Bronchial epithelial cell (primary cell): ENCODE results near the gene UNKL. TPM values are rescaled to one million over a fixed set of nuclear protein-coding genes. Genes with fewer than 3 reads are reported as not detected.

ENCODE experiments used
- DNase-seq: peaks from one replicate; pipeline ENCODE4 v3.0.0-alpha.2; 2010; ENCODE audit warnings: low read depth
- FAIRE-seq: peaks from 2 replicates; lab custom pipeline; 2011; peaks lifted over from hg19 to GRCh38; lab: Jason Lieb, UNC
- H3K27me3 ChIP-seq: 2 replicates; pipeline ENCODE4 v1.5.1; 2011; ENCODE audit warnings: low read length; ENCODE audit not compliant: control insufficient read depth, insufficient read depth
- H3K36me3 ChIP-seq: 2 replicates; pipeline ENCODE4 v1.5.1; 2011; ENCODE audit warnings: low read length; ENCODE audit not compliant: control insufficient read depth, insufficient read depth
- H3K4me3 ChIP-seq: 2 replicates; pipeline ENCODE4 v1.5.1; 2011; ENCODE audit warnings: mild to moderate bottlenecking, low read depth, low read length, control low read depth
- CTCF ChIP-seq: IDR thresholded peaks from 2 replicates; pipeline ENCODE4 v1.5.1; 2011; ENCODE audit warnings: mild to moderate bottlenecking, moderate library complexity, low read length, control low read depth, inconsistent platforms; ENCODE audit not compliant: insufficient read depth, severe bottlenecking
- total RNA-seq: library from RNA; depleted of rRNA; stranded (reverse); fragments of >200 nt; gene quantifications from 2 replicates; pipeline ENCODE4 v1.2.1, GENCODE V29; 2014

UNKL gene
- total RNA-seq, 1 donor from 2014 or later = 2.4 TPM

DNA sequence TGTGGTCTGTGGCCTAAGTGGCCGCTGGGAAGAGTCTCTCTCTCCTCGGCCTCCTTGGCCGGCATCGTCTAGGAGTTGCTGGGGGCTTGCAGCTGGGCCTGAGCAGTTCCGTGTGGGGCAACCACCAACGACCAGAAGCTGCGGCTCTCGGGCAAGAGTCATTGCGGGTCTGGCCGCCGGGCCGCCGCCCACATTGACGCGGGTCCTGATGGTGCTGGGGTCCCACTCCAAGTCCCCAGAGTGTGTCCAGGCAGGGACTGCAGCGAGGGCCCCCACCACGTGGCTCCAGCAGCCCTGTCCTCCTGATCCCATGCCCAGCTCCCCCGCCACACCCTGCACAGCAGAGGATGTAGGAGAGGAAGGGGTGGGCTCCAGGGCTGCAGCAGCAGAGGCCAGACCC is 30.9 kb downstream of the UNKL start:
- FAIRE-seq = no peak
- Histone ChIP-seq H3K27me3 (no peaks in the 10 kb centered on the region), H3K4me3 (no peak overlapping the region), H3K36me3 (no peaks in the 10 kb centered on the region)
- DNase-seq = no peak
- TF ChIP-seq CTCF = no peak

- H3K4me3 ChIP-seq = no peak overlapping the region
- no peak for TF ChIP-seq CTCF
- DNase-seq = no peak
- no peaks in the 10 kb centered on the region for H3K27me3 ChIP-seq
- H3K36me3 ChIP-seq = no peaks in the 10 kb centered on the region
- no peak for FAIRE-seq
Measured at GRCh38 chr16:1381612-1382406, 32.7 kb downstream of the UNKL start.

- Histone ChIP-seq H3K27me3 (no peaks in the 10 kb centered on the region), H3K4me3 (no peak overlapping the region), H3K36me3 (peaks cover 1% of the 10 kb centered on the region)
- DNase-seq = no peak
- TF ChIP-seq CTCF = no peak
- FAIRE-seq = no peak
Measured at GRCh38 chr16:1380195-1380594, 34.3 kb downstream of the UNKL start.

DNA sequence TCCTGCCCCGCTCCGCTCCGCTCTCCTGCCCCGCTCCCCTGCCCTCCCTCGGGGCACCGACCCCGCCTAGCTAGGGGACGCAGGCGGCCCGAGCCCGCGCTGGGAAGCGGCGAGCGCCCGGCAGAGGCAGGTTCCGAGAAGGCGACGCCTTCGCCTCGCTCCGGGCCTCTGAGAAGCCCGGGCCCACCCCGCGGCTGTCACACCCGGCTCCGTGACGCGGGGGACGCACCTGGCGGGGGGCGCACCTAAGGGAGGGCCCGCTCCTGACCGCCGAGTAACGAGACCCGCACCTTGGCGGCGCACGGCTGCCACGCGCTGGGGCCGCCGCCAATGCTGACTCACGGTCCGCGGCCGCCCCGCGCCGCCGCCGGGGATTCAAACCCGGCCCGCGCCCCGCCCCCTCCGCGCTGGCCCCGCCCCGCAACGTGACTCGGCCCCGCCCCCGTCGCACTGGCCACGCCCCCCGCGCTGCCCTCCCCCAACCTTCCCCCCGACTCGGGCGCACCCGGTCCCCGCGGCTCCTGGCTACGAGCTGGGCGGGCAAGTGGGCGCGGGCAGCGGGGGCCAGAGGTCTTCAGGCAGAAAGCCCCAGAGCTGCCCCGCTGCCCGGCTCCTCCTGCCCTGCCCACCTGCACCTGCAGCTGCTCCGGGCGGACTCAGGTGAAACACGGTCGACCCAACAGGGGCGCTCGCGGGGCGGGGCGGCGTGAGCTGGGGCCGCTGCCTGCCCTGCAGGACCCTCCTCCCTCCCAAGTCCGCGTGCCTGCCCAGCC is 35.0 kb downstream of the UNKL start:
- Histone ChIP-seq H3K36me3 (peaks cover 1% of the 10 kb centered on the region), H3K4me3 (peak overlapping the region; percentile 63), H3K27me3 (no peaks in the 10 kb centered on the region)
- DNase-seq (peak; percentile 5), FAIRE-seq (no peak)
- no peak for TF ChIP-seq CTCF

DNA sequence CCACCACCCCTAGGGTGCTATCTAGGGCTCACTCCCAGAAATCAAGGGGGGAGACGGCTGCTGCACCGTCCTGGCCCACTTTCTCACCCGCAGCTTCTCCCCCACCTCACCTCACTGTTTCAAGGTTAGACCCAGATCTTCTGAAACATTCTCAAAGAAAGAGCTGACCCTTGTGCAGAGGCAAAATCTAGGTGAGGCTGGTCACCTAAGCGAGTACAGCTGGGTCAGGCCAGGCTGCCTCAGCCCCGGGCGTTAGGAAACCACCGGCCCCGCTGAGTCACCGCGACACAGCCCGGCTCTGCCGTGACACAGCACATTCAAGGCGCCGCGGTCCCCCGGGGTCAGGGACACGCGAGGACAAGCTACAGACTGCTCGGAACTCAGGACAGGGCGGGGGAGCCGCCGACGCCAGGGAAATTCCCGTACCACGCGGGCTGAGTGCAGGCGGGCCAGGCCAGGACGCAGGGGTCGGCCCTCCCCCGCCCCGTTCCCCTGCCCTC is 35.6 kb downstream of the UNKL start:
- DNase-seq = peak; percentile 66
- Histone ChIP-seq H3K27me3 (no peaks in the 10 kb centered on the region), H3K4me3 (peak overlapping the region; percentile 63), H3K36me3 (peaks cover 1% of the 10 kb centered on the region)
- TF ChIP-seq CTCF = no peak
- FAIRE-seq = no peak
